Right lobe of liver (tissue), 6 donors: ENCODE data around the gene KCNIP1. TPM values are rescaled to one million over a fixed set of nuclear protein-coding genes. Genes with fewer than 3 reads are reported as not detected.

Experiments used
- ATAC-seq, 4 donors: fragments of 200-7000 bp; cut with Tn5 transposase; one replicate each; pipeline ENCODE4 v1.9.1; 2020; ENCODE audit warnings: mild to moderate bottlenecking in 4 of 4, moderate library complexity in 4 of 4
- DNase-seq, 3 donors: peaks; one replicate each; pipeline ENCODE4 v3.0.0-alpha.2; 2020
- H3K27ac ChIP-seq, 3 donors: fragments of 200-600 bp; one replicate each; pipeline ENCODE4 v1.8.0; 2022
- H3K27me3 ChIP-seq, 2 donors: fragments of 200-600 bp; one replicate each; pipeline ENCODE4 v1.8.0; 2022
- H3K36me3 ChIP-seq, 4 donors: fragments of 200-600 bp; sonication (generic) in 1 of 4; one replicate each; pipeline versions ENCODE4 v1.5.1 to v1.8.0; 2017 to 2022; ENCODE audit warnings: control low read depth in 1 of 4
- H3K4me1 ChIP-seq, 4 donors: fragments of 200-600 bp; sonication (generic) in 1 of 4; one replicate each; pipeline versions ENCODE4 v1.5.1 to v1.8.0; 2017 to 2022; ENCODE audit warnings: control low read depth in 1 of 4
- H3K4me3 ChIP-seq, 3 donors: fragments of 200-600 bp; one replicate each; pipeline ENCODE4 v1.8.0; 2022
- H3K9me3 ChIP-seq, 4 donors: fragments of 200-600 bp; sonication (generic) in 1 of 4; one replicate each; pipeline versions ENCODE4 v1.5.1 to v1.8.0; 2017 to 2022; ENCODE audit warnings: control low read depth in 1 of 4
- CTCF ChIP-seq, 4 donors: fragments of 200-600 bp in 3 of 4; fragments of 450-650 bp in 1 of 4; IDR thresholded peaks; one replicate each; pipeline versions ENCODE4 v1.5.1 to v1.8.0; 2016 to 2022; ENCODE audit warnings: antibody characterized with exemption in 4 of 4, mild to moderate bottlenecking in 2 of 4
- POLR2A ChIP-seq: fragments of 450-650 bp; IDR thresholded peaks from one replicate; pipeline ENCODE4 v1.6.1; 2017; ENCODE audit warnings: antibody characterized with exemption, mild to moderate bottlenecking
- WGBS: methylation state at CpG from one replicate; pipeline ENCODE4 v1.1.6; 2018; ENCODE audit warnings: low coverage, low lambda C conversion rate; ENCODE audit not compliant: insufficient coverage; ENCODE audit errors: missing lambda C conversion rate; 5-methylcytosine and 5-hydroxymethylcytosine counted together
- intact Hi-C, 2 donors: fragments of 100-400 bp; cut with DNase I; formaldehyde crosslinking; loops; one replicate each; pipeline versions ENCODE4 v1.11.2 to v1.14.1; 2022
- total RNA-seq, 6 experiments: library from RNA; depleted of rRNA in 2 of 6; stranded (reverse); fragments of >200 nt in 2 of 6; fragmentation: NEBNext Ultra II Directional in 3 of 6; extraction: Animal tissue kit (Norgen Biotek cat#: 25700) in 3 of 6; gene quantifications; one replicate each; pipeline versions ENCODE4 v1.1.0 to v1.2.4, GENCODE V29; 2016 to 2023
- donor health status: DM: no; HTN: yes; CAD: no.
- donor health status: DM: no; HTN: no; CAD: no.
- donor health status: DM: no; HTN: no; CAD: no.
- donor health status: DM: no; HTN: yes; CAD: no.
- donor health status: DM: no; HTN: yes; CAD: no.

KCNIP1 gene
- total RNA-seq, 6 experiments from 2014 or later, result 0.56 TPM; not detected in 5

DNA sequence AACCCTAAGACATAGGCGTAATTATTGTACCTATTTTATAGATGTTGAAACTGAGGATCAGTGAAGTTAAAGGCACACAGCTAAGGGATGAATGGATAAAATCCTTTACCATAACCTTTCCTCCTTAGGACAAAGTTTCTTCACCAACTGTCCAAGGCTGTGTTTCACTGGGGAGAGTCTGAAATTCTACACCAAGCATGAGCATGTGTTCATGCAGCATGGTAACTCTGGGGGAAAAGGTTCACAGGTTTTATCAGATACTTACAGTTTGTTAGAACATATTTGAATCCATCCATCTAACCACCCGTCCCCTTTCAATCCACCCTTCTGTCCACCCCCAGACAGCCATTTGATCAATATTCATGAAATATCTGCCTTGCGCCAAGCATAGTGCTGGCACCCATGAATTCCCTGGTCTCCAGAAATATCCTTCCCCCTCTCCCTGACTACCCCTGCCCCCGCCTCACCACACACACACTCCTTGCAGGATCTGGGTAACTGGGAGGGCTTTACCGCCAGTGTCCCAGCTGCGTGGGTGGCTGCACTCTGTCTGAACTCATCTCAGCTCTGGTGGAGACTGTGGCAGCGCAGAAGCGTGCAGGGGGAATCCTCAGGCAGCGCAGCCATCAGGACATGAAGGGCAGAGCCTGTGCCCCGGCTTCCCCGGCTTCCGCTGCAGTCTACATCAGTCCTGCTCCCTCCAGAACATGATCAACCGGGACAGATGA lies 6.3 kb upstream of the KCNIP1 start:
- H3K4me1 ChIP-seq, result no peaks in the 10 kb centered on the region
- no peaks in the 10 kb centered on the region for H3K27me3 ChIP-seq
- WGBS, result 59% methylated on average over 6 of the region's 13 CpGs
- H3K4me3 ChIP-seq, result no peak overlapping the region
- H3K9me3 ChIP-seq, result no peaks in the 10 kb centered on the region
- no peak for DNase-seq
- ATAC-seq, result no peak
- H3K27ac ChIP-seq, result no peak overlapping the region
- no peak for TF ChIP-seq POLR2A
- TF ChIP-seq CTCF (IDR thresholded peaks at IDR 0.05), result no peak
- intact Hi-C loops, result no loop called here
- H3K36me3 ChIP-seq, result no peaks in the 10 kb centered on the region

DNA sequence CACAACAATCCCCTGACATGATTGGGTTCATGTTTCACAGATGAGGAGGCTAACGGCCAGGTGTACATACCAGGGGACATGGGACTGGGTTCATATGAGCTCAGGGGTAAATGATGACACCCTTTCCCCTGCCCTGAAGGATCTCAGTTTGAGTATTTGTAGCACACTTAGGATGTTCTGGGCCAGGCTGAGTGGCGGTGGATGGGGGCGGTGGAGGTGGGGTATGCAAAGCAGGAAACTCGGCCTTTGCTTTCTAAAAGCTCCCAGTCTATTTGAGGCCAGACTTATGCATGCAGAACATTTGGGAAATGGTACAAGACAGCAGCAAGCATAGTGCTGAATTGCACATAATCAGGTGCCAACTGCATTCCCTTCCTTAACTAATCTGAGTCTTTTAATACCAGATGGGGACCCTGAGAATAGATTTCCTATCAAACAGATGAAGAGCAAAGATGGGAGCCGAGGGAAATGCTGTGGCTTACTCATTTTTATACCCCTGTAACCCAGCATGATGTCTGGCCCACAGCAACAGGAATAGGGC lies 4.9 kb upstream of the KCNIP1 start:
- H3K27ac ChIP-seq, result no peak overlapping the region
- H3K4me1 ChIP-seq, result no peaks in the 10 kb centered on the region
- no peaks in the 10 kb centered on the region for H3K9me3 ChIP-seq
- no peak overlapping the region for H3K4me3 ChIP-seq
- ATAC-seq, result no peak
- TF ChIP-seq POLR2A (no peak), CTCF (IDR thresholded peaks at IDR 0.05) (no peak)
- intact Hi-C loops, result no loop called here
- H3K27me3 ChIP-seq, result no peaks in the 10 kb centered on the region
- WGBS, result 56% methylated on average over 4 of the region's 5 CpGs
- DNase-seq, result no peak
- H3K36me3 ChIP-seq, result no peaks in the 10 kb centered on the region

- WGBS, result 79% methylated on average over 2 of the region's 2 CpGs
- H3K27me3 ChIP-seq, result no peaks in the 10 kb centered on the region
- ATAC-seq (no peak), DNase-seq (no peak)
- H3K27ac ChIP-seq, result no peak overlapping the region
- no peaks in the 10 kb centered on the region for H3K36me3 ChIP-seq
- intact Hi-C loops, result no loop called here
- no peaks in the 10 kb centered on the region for H3K9me3 ChIP-seq
- no peaks in the 10 kb centered on the region for H3K4me1 ChIP-seq
- TF ChIP-seq POLR2A (no peak), CTCF (IDR thresholded peaks at IDR 0.05) (no peak)
- no peak overlapping the region for H3K4me3 ChIP-seq
Measured at GRCh38 chr5:170499621-170500020, 4.2 kb upstream of the KCNIP1 start.

DNA sequence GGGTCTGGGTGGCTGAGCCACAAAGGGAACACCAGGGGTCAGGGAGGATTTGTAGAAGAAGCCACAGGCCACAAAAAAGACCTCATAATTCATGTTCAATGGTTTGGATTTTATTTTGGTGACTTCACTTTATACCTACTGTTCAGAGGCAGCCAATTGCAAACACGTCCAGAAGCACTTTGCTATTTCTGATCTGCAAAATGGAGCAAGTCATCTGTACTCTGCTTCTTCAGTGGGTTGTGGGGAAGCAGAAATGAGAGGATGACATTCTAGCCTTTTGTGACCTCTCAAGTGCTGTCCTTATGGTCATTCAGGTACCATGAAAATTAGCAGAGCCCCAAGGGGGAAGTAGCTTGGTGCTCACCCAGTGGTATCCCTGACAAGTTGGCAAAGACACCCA lies 2.5 kb upstream of the KCNIP1 start:
- Histone ChIP-seq H3K9me3 (no peaks in the 10 kb centered on the region), H3K4me3 (no peak overlapping the region), H3K36me3 (no peaks in the 10 kb centered on the region), H3K27ac (no peak overlapping the region), H3K4me1 (no peaks in the 10 kb centered on the region), H3K27me3 (no peaks in the 10 kb centered on the region)
- DNase-seq (no peak), ATAC-seq (no peak)
- intact Hi-C loops, result no loop called here
- no CpG with 5 or more reads among the region's 1 CpG for WGBS
- TF ChIP-seq POLR2A (no peak), CTCF (IDR thresholded peaks at IDR 0.05) (no peak)
